Nephron progenitor cell (in vitro differentiated cells): Measurements from ENCODE around the gene TBC1D13.
"Not testable (repeated sequence)": the region's sequence is repeated elsewhere in the genome, so short reads cannot be mapped to it uniquely, and the experiment has no call there.

Source experiments
- DNase-seq: peaks from one replicate; pipeline ENCODE4 v3.0.0; 2021
- H3K27ac Mint-ChIP-seq: 2 replicates; pipeline ENCODE4 v1.8.0; 2021; ENCODE audit warnings: mild to moderate bottlenecking, moderate library complexity, mixed read lengths
- H3K27me3 Mint-ChIP-seq: 2 replicates; pipeline ENCODE4 v1.8.0; 2021; ENCODE audit warnings: mild to moderate bottlenecking, low read depth, mixed read lengths; ENCODE audit not compliant: poor library complexity
- H3K36me3 Mint-ChIP-seq: 2 replicates; pipeline ENCODE4 v1.8.0; 2021; ENCODE audit warnings: low read depth, mixed read lengths
- H3K4me1 Mint-ChIP-seq: 2 replicates; pipeline ENCODE4 v1.8.0; 2021; ENCODE audit warnings: mixed read lengths
- H3K4me3 Mint-ChIP-seq: 2 replicates; pipeline ENCODE4 v1.8.0; 2021; ENCODE audit warnings: mild to moderate bottlenecking, moderate library complexity, mixed read lengths
- H3K9me3 Mint-ChIP-seq: 2 replicates; pipeline ENCODE4 v1.8.0; 2021; ENCODE audit warnings: mild to moderate bottlenecking, moderate library complexity, mixed read lengths
- TF ChIP-seq, protein P1 (sequence below): fragments of 200-600 bp; sonication (generic); IDR thresholded peaks from 2 replicates; pipeline ENCODE4 v1.5.0; 2021; ENCODE audit warnings: antibody characterized with exemption

TBC1D13 gene

DNA sequence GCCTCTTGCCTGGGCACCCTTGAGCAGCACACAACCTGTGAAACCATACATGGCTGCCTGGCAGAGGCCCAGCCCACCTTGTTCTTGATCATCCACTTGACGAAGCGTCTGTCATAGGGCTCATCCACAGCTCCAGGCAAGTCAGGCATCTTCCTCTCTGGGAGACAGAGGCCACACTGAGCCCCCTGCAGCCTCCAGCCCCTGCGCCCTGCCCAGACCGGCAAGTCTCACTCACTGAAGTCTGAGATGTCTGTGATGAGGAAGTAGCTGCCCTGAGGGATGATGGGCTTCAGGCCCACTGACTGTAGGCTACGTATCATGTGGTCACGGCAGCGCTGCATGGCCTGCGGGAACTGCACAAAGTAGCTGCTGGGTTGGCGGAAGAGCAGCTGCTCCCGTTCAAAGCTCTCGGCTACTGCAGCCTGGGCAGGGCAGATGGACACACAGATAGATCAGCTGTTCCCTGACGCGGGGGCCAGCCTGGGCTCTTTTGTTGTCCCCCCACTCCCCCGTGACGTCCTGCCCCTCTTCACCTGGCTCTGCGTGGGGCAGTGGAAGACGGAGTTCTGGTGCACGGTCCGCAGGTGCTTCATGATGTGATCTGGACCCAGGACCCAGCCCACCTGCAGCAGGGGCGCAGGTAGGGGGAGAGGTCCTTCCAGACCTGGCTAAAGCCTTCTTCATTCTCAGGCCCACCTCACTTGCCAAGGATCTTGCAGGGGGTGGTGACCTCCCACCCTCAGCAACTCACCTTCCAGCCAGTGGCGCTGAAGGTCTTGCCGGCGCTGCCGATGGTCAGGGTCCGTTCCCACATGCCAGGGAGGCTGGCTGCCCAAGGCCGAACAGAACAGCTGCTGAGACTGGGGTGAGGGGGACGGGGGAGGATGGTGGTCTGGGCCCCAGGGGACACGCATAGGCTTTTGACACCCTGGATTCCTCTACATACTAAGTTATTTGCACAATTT lies 48.5 kb downstream of the TBC1D13 start:
- H3K4me3 Mint-ChIP-seq: no peak overlapping the region
- TF ChIP-seq, protein P1, sequence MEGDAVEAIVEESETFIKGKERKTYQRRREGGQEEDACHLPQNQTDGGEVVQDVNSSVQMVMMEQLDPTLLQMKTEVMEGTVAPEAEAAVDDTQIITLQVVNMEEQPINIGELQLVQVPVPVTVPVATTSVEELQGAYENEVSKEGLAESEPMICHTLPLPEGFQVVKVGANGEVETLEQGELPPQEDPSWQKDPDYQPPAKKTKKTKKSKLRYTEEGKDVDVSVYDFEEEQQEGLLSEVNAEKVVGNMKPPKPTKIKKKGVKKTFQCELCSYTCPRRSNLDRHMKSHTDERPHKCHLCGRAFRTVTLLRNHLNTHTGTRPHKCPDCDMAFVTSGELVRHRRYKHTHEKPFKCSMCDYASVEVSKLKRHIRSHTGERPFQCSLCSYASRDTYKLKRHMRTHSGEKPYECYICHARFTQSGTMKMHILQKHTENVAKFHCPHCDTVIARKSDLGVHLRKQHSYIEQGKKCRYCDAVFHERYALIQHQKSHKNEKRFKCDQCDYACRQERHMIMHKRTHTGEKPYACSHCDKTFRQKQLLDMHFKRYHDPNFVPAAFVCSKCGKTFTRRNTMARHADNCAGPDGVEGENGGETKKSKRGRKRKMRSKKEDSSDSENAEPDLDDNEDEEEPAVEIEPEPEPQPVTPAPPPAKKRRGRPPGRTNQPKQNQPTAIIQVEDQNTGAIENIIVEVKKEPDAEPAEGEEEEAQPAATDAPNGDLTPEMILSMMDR: no peak
- no peaks in the 10 kb centered on the region for H3K9me3 Mint-ChIP-seq
- H3K27me3 Mint-ChIP-seq: peaks cover 2% of the 10 kb centered on the region
- peaks cover 11% of the 10 kb centered on the region for H3K4me1 Mint-ChIP-seq
- peaks cover 28% of the 10 kb centered on the region for H3K36me3 Mint-ChIP-seq
- DNase-seq: no peak
- no peak overlapping the region for H3K27ac Mint-ChIP-seq

DNA sequence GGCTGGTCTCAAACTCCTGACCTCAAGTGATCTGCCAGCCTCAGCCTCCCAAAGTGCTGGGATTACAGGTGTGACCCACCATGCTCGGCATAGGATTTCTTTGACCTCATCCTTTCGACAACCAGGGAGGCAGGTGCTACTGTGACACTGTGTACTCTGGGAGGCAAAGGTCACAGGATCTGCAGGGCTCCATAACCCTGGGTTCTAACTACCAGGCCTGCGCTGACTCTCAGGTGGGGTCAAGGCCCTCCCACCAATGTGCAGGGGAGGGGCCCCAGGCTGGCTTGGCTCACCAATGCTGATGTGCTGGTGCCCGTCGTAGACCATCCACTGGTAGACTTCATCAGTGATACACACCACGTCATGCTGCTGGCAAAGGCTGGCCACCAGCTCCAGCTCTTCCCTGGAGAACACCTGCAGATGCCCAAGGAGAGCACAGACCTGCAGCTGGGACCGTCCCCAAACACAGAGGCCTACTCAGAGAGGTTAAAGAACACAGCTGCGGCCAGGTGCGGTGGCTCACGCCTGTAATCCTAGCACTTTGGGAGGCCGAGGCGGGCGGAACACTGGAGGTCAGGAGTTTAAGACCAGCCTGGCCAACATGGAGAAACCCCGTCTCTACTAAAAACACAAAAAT lies 49.6 kb downstream of the TBC1D13 start:
- H3K4me3 Mint-ChIP-seq: no peak overlapping the region
- H3K36me3 Mint-ChIP-seq: peaks cover 31% of the 10 kb centered on the region
- TF ChIP-seq, protein P1: no peak
- no peaks in the 10 kb centered on the region for H3K9me3 Mint-ChIP-seq
- peaks cover 2% of the 10 kb centered on the region for H3K27me3 Mint-ChIP-seq
- no peak for DNase-seq
- peaks cover 11% of the 10 kb centered on the region for H3K4me1 Mint-ChIP-seq
- no peak overlapping the region for H3K27ac Mint-ChIP-seq

- Mint-ChIP-seq H3K27ac (peak overlapping the region; percentile 81), H3K27me3 (peaks cover 2% of the 10 kb centered on the region), H3K36me3 (peaks cover 30% of the 10 kb centered on the region), H3K4me3 (no peak overlapping the region), H3K4me1 (peaks cover 17% of the 10 kb centered on the region), H3K9me3 (no peaks in the 10 kb centered on the region)
- DNase-seq: no peak
- TF ChIP-seq, protein P1: no peak
Measured at GRCh38 chr9:128838338-128838737, 51.3 kb downstream of the TBC1D13 start.

DNA sequence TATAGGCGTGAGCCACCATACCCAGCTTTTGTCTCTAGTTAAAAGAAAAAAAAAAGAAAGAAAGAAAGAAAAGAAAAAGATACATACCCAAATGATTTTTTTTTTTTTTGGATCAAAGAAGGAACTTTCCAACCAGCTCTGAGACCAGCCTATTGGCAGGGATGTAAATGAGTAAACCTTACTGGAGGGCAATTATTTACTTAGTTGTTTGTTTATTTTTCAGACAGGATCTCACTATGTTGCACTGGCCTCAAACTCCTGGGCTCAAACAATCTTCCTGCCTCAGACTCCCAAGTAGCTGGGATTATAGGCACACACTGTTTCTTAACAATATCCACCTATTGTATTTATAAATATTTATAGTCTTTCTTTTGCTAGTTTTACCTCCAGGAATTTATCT lies 53.5 kb downstream of the TBC1D13 start:
- peaks cover 23% of the 10 kb centered on the region for H3K4me1 Mint-ChIP-seq
- no peak for DNase-seq
- H3K27me3 Mint-ChIP-seq: peaks cover 5% of the 10 kb centered on the region
- H3K36me3 Mint-ChIP-seq: peaks cover 31% of the 10 kb centered on the region
- H3K9me3 Mint-ChIP-seq: no peaks in the 10 kb centered on the region
- TF ChIP-seq, protein P1: no peak
- no peak overlapping the region for H3K27ac Mint-ChIP-seq
- H3K4me3 Mint-ChIP-seq: no peak overlapping the region

- peaks cover 26% of the 10 kb centered on the region for H3K4me1 Mint-ChIP-seq
- TF ChIP-seq, protein P1: no peak
- no peak for DNase-seq
- peaks cover 5% of the 10 kb centered on the region for H3K27me3 Mint-ChIP-seq
- no peaks in the 10 kb centered on the region for H3K9me3 Mint-ChIP-seq
- H3K36me3 Mint-ChIP-seq: peaks cover 31% of the 10 kb centered on the region
- peak overlapping the region; percentile 78 for H3K27ac Mint-ChIP-seq
- H3K4me3 Mint-ChIP-seq: no peak overlapping the region
Measured at GRCh38 chr9:128841694-128842492, 54.8 kb downstream of the TBC1D13 start.

GRCh38 chr9:128843171-128843570 lies 56.1 kb downstream of the TBC1D13 start:
- DNase-seq, H3K9me3 Mint-ChIP-seq, H3K27me3 Mint-ChIP-seq, H3K4me3 Mint-ChIP-seq: not testable (repeated sequence)
- Mint-ChIP-seq H3K27ac (peak overlapping the region; percentile 80), H3K36me3 (peaks cover 34% of the 10 kb centered on the region), H3K4me1 (peaks cover 21% of the 10 kb centered on the region)
